ENCODE results near the gene B4GALT4. TPM values are rescaled to one million over a fixed set of nuclear protein-coding genes. Genes with fewer than 3 reads are reported as not detected.

B4GALT4 gene
- total and polyA plus RNA-seq, 4 experiments from 2014 or later = 5.9 to 18.1 (median 12.2) TPM

GRCh38 chr3:119229190-119229589 lies 11.5 kb downstream of the B4GALT4 start:
- Histone ChIP-seq H3K27ac (ENCODE audit: low read depth, low read length) (no peak overlapping the region), H3K36me3 (ENCODE audit: insufficient read depth, low read length) (peaks cover 41% of the 10 kb centered on the region), H3K27me3 (ENCODE audit: insufficient read depth, low read length) (no peaks in the 10 kb centered on the region), H3K9me3 (ENCODE audit: control insufficient read depth in 1 of 2, low read length in 2 of 2) (no peaks in the 10 kb centered on the region), H3K4me1 (ENCODE audit: insufficient read depth, low read length) (no peaks in the 10 kb centered on the region), H3K4me3 (ENCODE audit: low read length in 2 of 2) (no peak overlapping the region)
- no peak overlapping the region for H3K4me3 Mint-ChIP-seq
- no peak for DNase-seq
- peaks cover 7 to 19% (median 12%) of the 10 kb centered on the region in 4 donors for H3K4me1 Mint-ChIP-seq
- POLR2A ChIA-PET (ENCODE audit: partially characterized antibody) = no interaction called here
- intact Hi-C loops (cut with micrococcal nuclease) = no loop called here
- CTCF ChIA-PET (ENCODE audit: partially characterized antibody) = no interaction called here
- H3K36me3 Mint-ChIP-seq = peaks cover 69 to 77% of the 10 kb centered on the region in 2 donors
- no peaks in the 10 kb centered on the region for H3K27me3 Mint-ChIP-seq
- no peaks in the 10 kb centered on the region for H3K9me3 Mint-ChIP-seq
- peak overlapping the region in 2 of 7 donors; percentile 16 to 74 for H3K27ac Mint-ChIP-seq

- H3K4me3 ChIP-seq (ENCODE audit: low read length in 2 of 2) = no peak overlapping the region
- H3K36me3 ChIP-seq (ENCODE audit: insufficient read depth, low read length) = peaks cover 45% of the 10 kb centered on the region
- no peaks in the 10 kb centered on the region for H3K9me3 Mint-ChIP-seq
- H3K4me3 Mint-ChIP-seq = no peak overlapping the region
- no peaks in the 10 kb centered on the region for H3K4me1 ChIP-seq (ENCODE audit: insufficient read depth, low read length)
- peak overlapping the region in 3 of 7 donors; percentile 1 to 74 (median 44) for H3K27ac Mint-ChIP-seq
- no peaks in the 10 kb centered on the region for H3K27me3 ChIP-seq (ENCODE audit: insufficient read depth, low read length)
- POLR2A ChIA-PET (ENCODE audit: partially characterized antibody) = no interaction called here
- H3K27me3 Mint-ChIP-seq = no peaks in the 10 kb centered on the region
- H3K9me3 ChIP-seq (ENCODE audit: control insufficient read depth in 1 of 2, low read length in 2 of 2) = no peaks in the 10 kb centered on the region
- intact Hi-C loops (cut with micrococcal nuclease) = no loop called here
- DNase-seq = no peak
- no peak overlapping the region for H3K27ac ChIP-seq (ENCODE audit: low read depth, low read length)
- CTCF ChIA-PET (ENCODE audit: partially characterized antibody) = interaction anchor here (1.0 to 2.9 kb wide), 2 partner anchors 11 to 13 kb away, joined by 4 to 19 read pairs; partner anchors contain the start of gene B4GALT4
- peaks cover 72 to 80% of the 10 kb centered on the region in 2 donors for H3K36me3 Mint-ChIP-seq
- H3K4me1 Mint-ChIP-seq = peaks cover 7 to 19% (median 12%) of the 10 kb centered on the region in 4 donors
Measured at GRCh38 chr3:119228373-119229145, 12.1 kb downstream of the B4GALT4 start.

- Histone ChIP-seq H3K9me3 (ENCODE audit: control insufficient read depth in 1 of 2, low read length in 2 of 2) (no peaks in the 10 kb centered on the region), H3K4me1 (ENCODE audit: insufficient read depth, low read length) (no peaks in the 10 kb centered on the region), H3K36me3 (ENCODE audit: insufficient read depth, low read length) (peaks cover 58% of the 10 kb centered on the region), H3K4me3 (ENCODE audit: low read length in 2 of 2) (no peak overlapping the region), H3K27me3 (ENCODE audit: insufficient read depth, low read length) (no peaks in the 10 kb centered on the region), H3K27ac (ENCODE audit: low read depth, low read length) (no peak overlapping the region)
- peak overlapping the region in 2 of 7 donors; percentile 6 to 72 for H3K27ac Mint-ChIP-seq
- no peaks in the 10 kb centered on the region for H3K27me3 Mint-ChIP-seq
- H3K9me3 Mint-ChIP-seq = no peaks in the 10 kb centered on the region
- peaks cover 71 to 82% of the 10 kb centered on the region in 2 donors for H3K36me3 Mint-ChIP-seq
- CTCF ChIA-PET (ENCODE audit: partially characterized antibody) = interaction anchor here (0.6 to 2.9 kb wide), 4 partner anchors 12 to 44 kb away, joined by 3 to 19 read pairs (median 4); partner anchors contain the start of gene B4GALT4
- H3K4me1 Mint-ChIP-seq = peaks cover 8 to 19% (median 15%) of the 10 kb centered on the region in 4 donors
- POLR2A ChIA-PET (ENCODE audit: partially characterized antibody) = no interaction called here
- no peak overlapping the region for H3K4me3 Mint-ChIP-seq
- intact Hi-C loops (cut with micrococcal nuclease) = no loop called here
- no peak for DNase-seq
Measured at GRCh38 chr3:119227070-119227850, 13.4 kb downstream of the B4GALT4 start.

GRCh38 chr3:119225121-119225520 lies 15.6 kb downstream of the B4GALT4 start:
- Histone ChIP-seq H3K27me3 (ENCODE audit: insufficient read depth, low read length) (no peaks in the 10 kb centered on the region), H3K9me3 (ENCODE audit: control insufficient read depth in 1 of 2, low read length in 2 of 2) (no peaks in the 10 kb centered on the region), H3K27ac (ENCODE audit: low read depth, low read length) (no peak overlapping the region), H3K36me3 (ENCODE audit: insufficient read depth, low read length) (peaks cover 52% of the 10 kb centered on the region), H3K4me3 (ENCODE audit: low read length in 2 of 2) (no peak overlapping the region), H3K4me1 (ENCODE audit: insufficient read depth, low read length) (peaks cover under 1% of the 10 kb centered on the region)
- H3K27me3 Mint-ChIP-seq = no peaks in the 10 kb centered on the region
- ChIA-PET POLR2A (ENCODE audit: partially characterized antibody) (interaction anchor here (1.4 kb wide), 1 partner anchor 16 kb away, joined by 5 read pairs; the partner anchor contains the start of gene B4GALT4), CTCF (ENCODE audit: partially characterized antibody) (interaction anchor here (0.8 to 4.0 kb wide), 5 partner anchors 16 to 1124 kb away, joined by 3 to 21 read pairs (median 4); partner anchors contain the start of genes B4GALT4 and LRRC58)
- H3K4me1 Mint-ChIP-seq = peaks cover 12 to 31% (median 21%) of the 10 kb centered on the region in 4 donors
- peaks cover 70 to 82% of the 10 kb centered on the region in 2 donors for H3K36me3 Mint-ChIP-seq
- H3K4me3 Mint-ChIP-seq = no peak overlapping the region
- H3K9me3 Mint-ChIP-seq = no peaks in the 10 kb centered on the region
- H3K27ac Mint-ChIP-seq = no peak overlapping the region
- intact Hi-C loops (cut with micrococcal nuclease) = no loop called here
- DNase-seq = no peak

GRCh38 chr3:119223511-119223910 lies 17.2 kb downstream of the B4GALT4 start:
- H3K4me3 Mint-ChIP-seq = no peak overlapping the region
- H3K27ac ChIP-seq (ENCODE audit: low read depth, low read length) = no peak overlapping the region
- H3K27me3 Mint-ChIP-seq = no peaks in the 10 kb centered on the region
- H3K9me3 Mint-ChIP-seq = no peaks in the 10 kb centered on the region
- H3K36me3 Mint-ChIP-seq = peaks cover 66 to 78% of the 10 kb centered on the region in 2 donors
- H3K4me1 ChIP-seq (ENCODE audit: insufficient read depth, low read length) = peaks cover 17% of the 10 kb centered on the region
- ChIA-PET POLR2A (ENCODE audit: partially characterized antibody) (no interaction called here), CTCF (ENCODE audit: partially characterized antibody) (interaction anchor here (4.0 kb wide), 1 partner anchor 18 kb away, joined by 21 read pairs; the partner anchor contains the start of gene B4GALT4)
- DNase-seq = no peak
- H3K27me3 ChIP-seq (ENCODE audit: insufficient read depth, low read length) = no peaks in the 10 kb centered on the region
- H3K9me3 ChIP-seq (ENCODE audit: control insufficient read depth in 1 of 2, low read length in 2 of 2) = no peaks in the 10 kb centered on the region
- no peak overlapping the region for H3K4me3 ChIP-seq (ENCODE audit: low read length in 2 of 2)
- intact Hi-C loops (cut with micrococcal nuclease) = no loop called here
- peaks cover 22 to 46% (median 32%) of the 10 kb centered on the region in 4 donors for H3K4me1 Mint-ChIP-seq
- no peak overlapping the region for H3K27ac Mint-ChIP-seq
- H3K36me3 ChIP-seq (ENCODE audit: insufficient read depth, low read length) = peaks cover 39% of the 10 kb centered on the region

- H3K4me3 Mint-ChIP-seq = no peak overlapping the region
- POLR2A ChIA-PET (ENCODE audit: partially characterized antibody) = interaction anchor here (1.0 kb wide), 1 partner anchor 18 kb away, joined by 3 read pairs; the partner anchor contains the start of gene B4GALT4
- peaks cover 61 to 72% of the 10 kb centered on the region in 2 donors for H3K36me3 Mint-ChIP-seq
Measured at GRCh38 chr3:119222391-119222790, 18.3 kb downstream of the B4GALT4 start.

More at GRCh38 chr3:119222391-119222790, 18.3 kb downstream of the B4GALT4 start:
- H3K9me3 Mint-ChIP-seq = no peaks in the 10 kb centered on the region
- Histone ChIP-seq H3K4me3 (ENCODE audit: low read length in 2 of 2) (no peak overlapping the region), H3K27ac (ENCODE audit: low read depth, low read length) (no peak overlapping the region), H3K4me1 (ENCODE audit: insufficient read depth, low read length) (peaks cover 19% of the 10 kb centered on the region), H3K9me3 (ENCODE audit: control insufficient read depth in 1 of 2, low read length in 2 of 2) (no peaks in the 10 kb centered on the region), H3K36me3 (ENCODE audit: insufficient read depth, low read length) (peaks cover 33% of the 10 kb centered on the region), H3K27me3 (ENCODE audit: insufficient read depth, low read length) (no peaks in the 10 kb centered on the region)
- no peak for DNase-seq
- CTCF ChIA-PET (ENCODE audit: partially characterized antibody) = interaction anchor here (4.0 kb wide), 1 partner anchor 19 kb away, joined by 21 read pairs; the partner anchor contains the start of gene B4GALT4
- intact Hi-C loops (cut with micrococcal nuclease) = no loop called here
- no peaks in the 10 kb centered on the region for H3K27me3 Mint-ChIP-seq
- H3K27ac Mint-ChIP-seq = peak overlapping the region in 5 of 7 donors; percentile 0 to 84 (median 65)
- peaks cover 20 to 48% (median 27%) of the 10 kb centered on the region in 4 donors for H3K4me1 Mint-ChIP-seq

Measured in CD4-positive, alpha-beta memory T cell (primary cell).